GM19351 (cell line): ENCODE data around the gene PLOD3.
"Not testable (repeated sequence)": the region's sequence is repeated elsewhere in the genome, so short reads cannot be mapped to it uniquely, and the experiment has no call there.

Experiments used
- ATAC-seq: cut with Tn5 transposase; IDR thresholded peaks from one replicate; pipeline ENCODE4 v1.9.1; 2021; ENCODE audit warnings: mild to moderate bottlenecking, moderate library complexity; ENCODE audit not compliant: unreplicated experiment

The PLOD3 gene

DNA sequence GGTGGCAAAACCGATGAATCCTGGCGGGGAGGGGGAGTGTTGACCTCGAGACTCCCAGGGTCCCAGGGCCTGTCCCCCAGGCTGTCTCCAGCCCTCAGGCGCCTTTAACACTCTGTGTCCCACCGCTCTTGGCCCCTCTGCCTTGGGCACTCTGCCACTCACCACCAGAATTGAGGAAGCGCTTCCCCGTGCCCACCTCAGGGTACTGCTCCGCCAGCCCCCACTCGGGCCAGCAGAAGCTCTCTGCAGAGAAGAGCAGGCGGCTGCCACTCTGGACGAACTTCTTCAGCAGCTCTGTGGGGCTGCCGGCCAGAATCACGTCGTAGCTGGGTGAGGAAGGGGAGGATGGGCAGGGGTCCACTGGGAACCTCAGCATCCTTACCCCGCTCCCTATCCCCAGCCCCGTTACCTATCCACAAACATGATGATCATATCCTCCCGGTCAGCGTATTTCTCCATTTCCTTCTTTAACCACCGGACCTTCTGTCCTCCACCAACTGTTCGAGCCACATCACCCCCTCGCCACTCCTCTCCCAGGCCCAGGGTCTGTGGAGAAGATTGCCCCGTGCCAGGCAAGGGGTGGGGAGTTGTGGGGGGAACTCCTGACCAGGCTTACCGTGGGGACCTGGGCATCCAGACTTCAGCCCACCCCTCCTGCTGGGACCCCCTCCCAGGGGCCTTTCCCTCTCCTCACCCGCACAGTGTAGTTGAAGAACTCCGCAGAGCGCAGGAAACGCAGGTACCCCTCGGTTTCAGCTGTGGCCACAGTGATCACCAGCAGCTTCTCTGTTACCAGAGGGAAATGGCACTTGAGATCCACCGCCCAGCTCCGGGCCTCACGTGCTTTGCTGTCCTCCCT lies 1.2 kb downstream of the PLOD3 start:
- ATAC-seq, result no peak

DNA sequence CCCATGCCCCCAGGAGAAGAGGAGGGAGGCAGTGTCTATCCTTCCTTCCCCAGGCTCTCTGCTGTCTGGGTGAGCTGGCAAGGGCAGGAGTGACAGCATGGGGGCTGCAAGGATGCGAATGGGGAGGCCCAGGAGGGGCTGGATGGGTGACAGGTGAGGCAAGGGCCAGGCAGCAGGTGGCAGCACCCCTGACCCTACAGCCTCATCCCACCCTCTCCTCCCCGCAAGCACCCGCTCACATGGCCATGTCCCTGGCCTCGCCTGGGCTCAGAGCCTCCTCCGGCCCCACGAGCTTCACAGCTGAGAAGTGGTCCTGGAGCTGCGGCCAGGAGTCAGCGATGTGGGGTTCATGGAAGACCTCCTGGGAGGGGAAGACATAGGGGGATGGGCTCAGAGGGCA lies 5.4 kb downstream of the PLOD3 start:
- no peak for ATAC-seq

DNA sequence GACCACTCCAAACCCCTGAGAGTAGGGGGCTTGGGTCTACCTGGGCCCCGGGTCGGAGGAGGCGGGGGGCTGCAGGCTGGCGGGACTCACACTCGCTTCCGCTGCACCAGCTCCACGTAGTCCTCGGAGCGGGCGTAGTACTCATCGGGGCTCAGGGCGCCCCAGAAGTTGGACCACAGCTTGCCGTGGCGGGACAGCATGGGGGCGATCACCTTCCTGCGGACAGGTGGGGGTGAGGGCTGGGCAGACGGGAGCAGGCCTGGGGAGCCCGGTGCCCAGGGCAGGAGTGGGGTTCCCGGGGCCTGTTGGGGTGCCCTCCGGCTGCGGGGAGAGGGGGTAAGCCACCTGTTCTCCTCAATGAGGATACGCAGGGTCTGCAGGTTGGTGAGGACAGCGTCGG lies 5.9 kb downstream of the PLOD3 start:
- no peak for ATAC-seq

DNA sequence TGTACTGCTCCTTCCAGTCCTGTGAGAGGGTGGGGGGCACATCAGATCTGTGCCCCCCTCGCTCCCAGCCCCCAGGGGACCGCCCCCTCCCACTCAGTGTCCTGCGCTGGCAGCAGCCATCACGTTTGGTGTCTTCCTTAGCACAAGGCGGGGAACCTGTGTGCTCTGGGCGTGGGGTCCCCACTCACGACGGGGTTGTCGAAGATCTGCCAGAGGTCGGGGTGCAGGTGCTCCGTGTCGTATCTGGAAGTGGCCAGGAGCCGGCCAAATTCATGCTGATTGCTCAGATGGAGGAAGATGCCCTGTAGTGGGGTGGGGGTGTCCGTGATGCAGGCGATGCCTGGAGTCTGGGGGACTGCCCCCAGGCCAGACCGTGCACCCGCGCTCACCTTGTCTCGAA lies 7.2 kb downstream of the PLOD3 start:
- ATAC-seq, result no peak

DNA sequence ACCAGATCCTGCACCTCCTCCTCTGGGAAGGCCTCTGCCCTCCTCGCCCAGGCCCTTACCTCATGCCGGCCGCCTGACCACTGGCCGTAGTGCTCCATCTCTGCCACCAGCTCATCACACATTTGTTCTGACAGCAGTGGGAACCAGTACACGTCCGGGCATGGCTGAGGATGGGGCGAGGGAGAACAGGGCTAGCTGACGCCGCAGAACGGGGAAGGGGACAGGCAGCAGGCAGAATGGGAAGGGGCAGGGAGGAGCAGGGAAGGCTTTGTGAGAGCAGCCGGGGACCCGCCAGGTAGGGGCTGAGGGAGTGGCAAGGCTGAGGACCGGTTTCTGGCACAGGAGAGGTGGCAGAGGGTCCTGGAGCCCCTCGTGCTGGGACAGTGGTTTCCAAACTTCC lies 8.6 kb downstream of the PLOD3 start:
- ATAC-seq, result no peak

DNA sequence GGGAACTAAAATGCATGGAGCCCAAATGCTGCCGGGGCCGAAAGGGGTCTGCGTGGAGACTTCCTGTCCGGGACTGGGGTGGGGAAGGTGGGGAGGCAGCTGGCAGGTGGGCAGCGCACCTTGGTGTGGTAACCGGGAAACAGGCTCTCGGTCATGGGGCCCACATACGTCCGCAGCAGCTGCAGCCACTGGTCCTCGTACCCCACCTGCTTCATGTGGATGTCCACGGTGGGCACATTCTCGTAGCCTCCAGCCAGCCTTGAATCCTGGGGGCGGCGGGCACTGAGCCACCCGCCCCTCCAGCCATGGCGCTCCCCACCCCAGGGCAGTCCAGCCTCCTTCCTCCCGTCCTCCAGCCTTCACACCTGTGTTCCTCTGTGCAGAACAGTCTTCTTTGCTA lies 9.9 kb downstream of the PLOD3 start:
- ATAC-seq, result no peak

DNA sequence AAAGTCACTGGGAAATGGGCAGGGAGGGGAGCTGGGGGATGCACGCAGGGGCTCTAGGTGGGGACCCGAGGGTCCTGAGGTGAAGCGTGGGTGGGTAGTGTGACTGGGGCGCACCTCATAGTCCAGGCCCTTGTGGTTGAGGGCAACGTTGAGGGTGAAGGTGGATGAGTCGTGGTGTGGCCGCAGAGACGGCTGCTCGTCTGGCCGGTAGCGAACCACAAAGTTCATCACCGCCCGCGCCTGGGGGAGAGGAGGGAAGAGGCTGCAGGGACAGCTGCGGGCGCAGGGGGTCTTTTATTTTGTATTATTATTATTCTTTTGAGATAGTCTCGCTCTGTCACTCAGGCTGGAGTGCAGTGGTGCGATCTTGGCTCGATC lies 10.7 kb downstream of the PLOD3 start:
- ATAC-seq, result no peak

DNA sequence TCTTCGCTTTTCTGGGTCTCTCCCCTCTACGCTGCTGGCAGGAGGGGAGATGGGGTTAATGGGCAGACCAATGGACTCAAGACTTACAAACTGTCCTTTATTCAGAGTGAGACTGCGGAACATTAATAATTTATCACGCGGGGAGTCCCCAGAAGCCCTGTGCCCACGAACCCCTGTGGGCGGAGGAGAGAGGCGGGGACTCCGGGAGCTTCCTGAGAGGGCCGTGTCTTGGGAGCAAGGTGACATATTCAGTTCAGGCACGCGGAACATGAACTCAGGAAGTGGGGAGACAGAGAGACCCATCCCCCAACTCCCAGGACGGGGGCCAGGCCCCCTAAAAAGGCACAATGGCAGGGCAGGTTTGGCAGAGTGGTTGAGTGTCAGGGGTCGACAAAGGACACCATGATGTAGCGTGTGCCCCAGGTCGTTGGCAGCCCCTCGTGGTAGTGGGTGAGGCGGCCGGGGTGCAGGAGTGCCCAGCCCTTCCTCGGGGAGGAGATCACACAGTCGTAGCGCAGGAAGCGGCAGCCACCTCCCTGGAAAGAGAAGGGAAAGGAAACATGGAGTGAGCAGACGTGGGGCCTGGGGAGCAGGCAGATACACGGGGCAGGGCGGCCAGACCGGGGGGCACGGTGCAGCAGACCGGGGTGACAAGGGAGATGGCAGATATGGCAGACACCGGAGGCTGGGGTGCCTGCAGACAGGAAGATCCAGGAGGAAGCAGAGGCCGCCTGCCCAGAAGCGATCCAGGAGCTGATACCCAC lies 11.3 kb downstream of the PLOD3 start:
- ATAC-seq, result no peak

DNA sequence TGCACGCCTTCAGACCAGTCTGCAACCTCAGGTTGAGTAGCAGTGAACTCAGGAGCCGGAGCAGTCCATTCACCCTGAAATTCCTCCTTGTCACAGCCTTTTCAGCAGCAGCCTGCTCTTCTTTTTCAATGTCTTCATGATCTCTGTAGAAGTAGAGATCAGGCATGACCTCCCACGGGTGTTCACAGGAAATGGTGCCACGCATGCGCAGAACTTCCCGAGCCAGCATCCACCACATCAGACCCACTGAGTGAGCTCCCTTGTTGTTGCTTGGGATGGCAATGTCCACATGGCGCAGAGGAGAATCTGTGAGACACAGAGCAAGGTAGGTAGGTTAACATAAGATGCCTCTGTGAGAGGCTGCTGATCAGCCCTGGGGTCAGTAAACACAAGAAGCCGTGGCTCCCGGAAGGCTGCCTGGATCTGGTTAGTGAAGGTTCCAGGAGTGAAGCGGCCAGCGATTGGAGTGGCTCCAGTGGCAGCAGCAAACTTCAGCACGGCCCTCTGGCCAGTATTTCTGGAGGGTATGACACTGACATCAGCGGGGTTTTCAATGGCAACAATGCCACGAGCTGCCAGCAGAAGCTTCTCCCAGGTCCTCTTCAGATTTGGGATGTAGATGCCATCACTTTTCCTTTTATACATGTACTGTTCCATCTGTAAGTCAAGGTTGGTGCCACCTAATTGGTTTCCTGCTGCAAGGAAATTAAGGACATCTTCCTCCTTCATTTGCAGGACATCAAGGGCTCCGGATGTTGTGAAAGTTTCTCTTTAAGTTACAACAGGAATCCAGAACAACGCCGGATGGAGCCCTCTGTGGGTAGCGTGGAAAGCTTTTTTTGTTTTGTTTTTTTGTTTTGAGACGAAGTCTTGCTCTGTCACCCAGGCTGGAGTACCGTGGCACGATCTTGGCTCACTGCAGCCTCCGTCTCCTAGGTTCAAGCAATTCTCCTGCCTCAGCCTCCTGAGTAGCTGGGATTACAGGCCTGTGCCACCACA lies 13.3 kb downstream of the PLOD3 start:
- ATAC-seq, result not testable (repeated sequence)

DNA sequence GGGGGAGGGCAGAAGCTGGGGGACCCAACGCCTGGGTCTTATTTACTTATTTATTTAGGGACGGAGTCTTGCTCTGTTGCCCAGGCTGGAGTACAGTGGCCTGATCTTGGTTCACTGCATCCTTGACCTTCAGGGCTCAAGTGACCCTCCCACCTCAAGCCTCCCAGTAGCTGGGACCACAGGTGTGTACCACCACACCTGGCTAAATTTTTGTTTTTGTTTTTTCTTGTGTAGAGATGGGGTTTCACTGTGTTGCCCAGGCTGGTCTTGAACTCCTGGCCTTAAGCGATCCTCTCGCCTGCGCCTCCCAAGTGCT lies 14.8 kb downstream of the PLOD3 start:
- ATAC-seq, result no peak

DNA sequence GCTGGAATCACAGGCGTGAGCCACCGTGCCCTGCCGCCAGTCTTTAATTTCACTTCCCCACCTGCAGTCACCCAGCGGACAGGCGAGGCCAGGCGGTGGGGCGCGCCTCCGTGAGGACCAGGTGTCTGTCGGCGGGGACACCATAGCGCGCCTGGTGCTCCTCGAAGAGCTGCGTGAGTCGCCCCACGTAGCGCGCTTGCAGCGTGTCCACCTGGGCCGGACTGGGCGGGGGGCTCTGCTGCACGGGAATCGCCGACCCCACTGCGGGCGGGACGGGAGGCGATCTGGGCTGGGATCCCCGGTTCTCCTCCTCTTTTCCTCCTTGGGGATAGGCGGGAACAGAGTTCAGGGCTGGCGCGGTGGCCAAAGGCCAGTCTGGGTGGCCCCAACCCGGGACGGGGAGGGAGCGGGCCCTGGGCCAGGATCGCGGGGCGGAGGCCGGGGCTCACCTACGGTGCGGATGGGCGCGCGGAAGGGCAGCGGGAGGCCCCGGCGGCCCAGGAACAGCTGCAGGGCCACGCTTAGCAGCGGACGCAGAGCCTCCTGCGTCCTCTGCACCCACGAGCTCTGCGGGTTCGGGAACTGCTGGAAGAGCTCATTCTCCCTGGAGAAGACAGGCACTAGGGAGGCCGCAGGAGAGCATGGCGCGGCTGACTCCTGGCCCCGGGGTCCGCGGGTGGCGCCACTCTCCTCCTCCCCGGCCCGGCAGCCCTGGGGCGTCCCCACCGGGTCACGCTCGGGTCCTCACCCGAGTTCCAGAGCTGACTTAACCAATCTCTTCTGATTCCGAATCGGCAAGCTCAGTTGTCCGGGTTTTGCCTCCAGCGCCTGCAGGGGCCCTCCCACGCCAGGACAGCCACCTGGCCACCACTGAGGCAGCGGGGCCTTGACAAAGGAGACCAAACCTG lies 15.4 kb downstream of the PLOD3 start:
- no peak for ATAC-seq

DNA sequence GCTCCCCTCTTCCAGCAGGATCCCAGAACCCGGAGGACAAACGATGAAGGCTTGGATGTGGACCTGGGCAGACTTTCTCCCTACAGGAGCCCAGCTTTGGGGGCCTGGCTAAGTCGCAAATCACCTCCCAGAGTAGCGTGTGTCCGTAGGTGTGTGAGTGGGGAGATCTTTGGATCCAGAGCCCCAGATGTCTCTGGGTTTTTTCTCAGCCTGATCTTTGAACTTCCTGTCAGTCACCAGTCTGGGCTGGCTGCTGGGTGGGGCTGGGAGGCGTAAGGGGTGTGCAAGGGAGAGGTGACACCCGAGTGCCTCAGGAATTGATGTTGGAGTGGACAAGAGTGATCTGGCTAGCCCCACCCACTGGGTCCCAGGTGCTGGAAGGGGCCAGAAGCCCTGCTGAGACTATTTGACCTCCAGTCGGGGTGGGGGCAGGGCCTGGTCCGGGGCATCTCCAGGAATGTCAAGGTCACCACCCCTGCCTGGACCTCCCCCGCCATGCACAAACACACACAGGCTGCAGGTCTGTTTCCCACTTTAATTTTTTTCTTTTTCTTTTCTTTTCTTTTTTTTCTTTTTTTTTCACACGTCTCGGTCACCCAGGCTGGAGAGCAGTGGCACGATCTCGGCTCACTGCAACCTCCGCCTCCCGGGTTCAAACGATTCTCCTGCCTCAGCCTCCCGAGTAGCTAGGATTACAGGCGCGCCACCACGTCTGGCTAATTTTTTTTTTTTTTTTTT lies 16.4 kb downstream of the PLOD3 start, which contains the start of gene MOGAT3:
Gene MOGAT3 (minus strand): TSS at position 175 of the 738 bp plus-strand sequence. CDS start 182 bp downstream, outside the sequence.
- no peak for ATAC-seq

DNA sequence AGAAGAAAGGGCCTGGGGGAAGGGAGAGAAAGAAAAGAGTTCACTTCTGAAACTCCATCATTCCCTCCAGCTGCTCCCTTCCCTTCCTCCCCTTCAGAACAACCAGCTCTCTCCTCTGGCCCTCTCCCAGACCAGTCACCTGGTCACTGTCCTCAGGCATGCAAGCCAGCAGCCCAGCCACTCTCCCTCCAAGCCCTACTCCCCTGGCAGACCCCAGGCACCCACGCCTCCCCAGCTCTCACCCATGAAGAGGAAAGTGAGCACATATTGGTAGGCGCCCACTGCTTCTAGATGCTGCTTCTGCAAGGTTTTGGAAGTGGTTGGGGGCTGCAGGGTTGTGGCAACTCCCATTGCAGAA lies 16.9 kb downstream of the PLOD3 start:
- no peak for ATAC-seq

DNA sequence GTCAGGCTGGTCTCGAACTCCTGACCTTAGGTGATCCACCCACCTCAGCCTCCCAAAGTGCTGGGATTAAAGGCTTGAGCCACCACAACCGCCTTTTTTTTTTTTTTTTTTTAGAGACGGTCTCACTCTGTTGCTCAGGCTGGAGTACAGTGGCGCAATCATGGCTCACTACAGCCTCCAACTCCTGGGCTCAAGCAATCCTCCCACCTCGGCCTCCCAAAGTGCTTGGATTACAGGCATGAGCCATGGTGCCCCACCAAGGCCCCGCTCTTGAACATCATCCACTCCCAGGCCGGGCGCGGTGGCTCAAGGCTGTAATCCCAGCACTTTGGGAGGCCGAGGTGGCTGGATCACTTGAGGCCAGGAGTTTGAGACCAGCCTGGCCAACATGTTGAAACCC lies 17.9 kb downstream of the PLOD3 start:
- ATAC-seq, result not testable (repeated sequence)

DNA sequence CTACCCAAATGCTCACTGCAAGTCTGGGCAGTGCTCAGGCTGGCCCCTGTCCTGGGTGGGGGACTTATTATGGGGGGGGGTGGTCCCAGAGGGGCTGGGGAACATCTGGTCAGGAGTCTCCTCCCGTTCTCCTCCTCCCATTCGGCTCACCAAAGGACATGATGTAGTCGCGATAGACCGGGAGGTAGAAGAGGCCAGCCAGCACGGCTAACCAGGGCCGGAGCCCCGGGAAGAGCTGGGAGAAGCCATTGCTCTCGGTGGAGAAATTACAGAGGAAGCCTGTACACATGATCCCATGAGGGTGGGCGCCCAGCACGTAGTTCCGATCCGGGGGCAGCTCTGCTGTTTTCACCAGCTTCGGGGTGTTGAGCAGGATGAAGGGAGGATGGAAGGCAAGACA lies 18.9 kb downstream of the PLOD3 start:
- no peak for ATAC-seq

DNA sequence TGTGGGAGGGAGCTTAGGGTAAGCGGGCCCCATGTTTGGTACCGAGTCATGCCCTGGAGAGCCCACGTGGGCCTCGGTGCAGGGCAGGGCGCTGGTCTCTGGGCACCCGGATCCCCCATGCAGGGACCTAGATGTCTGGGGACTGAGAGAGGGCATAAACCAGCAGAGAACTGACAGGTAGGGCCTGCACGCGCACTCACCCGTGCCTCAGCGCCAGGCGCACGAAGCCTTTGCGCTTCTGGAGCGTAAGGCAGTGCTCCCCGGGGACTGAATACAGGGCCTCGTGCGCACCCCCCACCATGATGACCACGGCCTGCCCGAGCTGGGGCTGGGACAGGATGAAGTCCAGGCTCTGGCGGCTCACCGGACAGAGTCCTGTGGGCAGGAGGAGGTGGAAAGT lies 19.4 kb downstream of the PLOD3 start:
- ATAC-seq, result no peak

DNA sequence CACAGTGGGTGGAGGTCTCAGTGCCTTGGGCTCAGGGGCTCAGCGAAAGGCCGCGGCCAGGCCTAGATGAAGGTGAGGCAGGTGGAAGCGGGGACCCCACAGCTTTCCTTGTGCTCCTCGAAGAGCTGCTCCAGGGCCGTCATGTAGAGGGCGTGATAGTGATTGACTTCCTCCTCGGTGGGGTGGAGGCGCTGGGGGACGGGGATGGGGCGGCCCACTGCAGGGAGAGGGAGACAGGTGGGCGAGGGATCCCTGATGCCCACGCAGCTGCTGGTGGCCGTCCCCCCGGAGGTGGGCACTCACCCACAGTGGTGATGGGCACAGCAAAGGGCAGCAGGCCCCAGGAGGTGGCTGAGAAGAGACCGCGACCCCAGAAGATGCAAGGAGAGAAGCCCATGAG lies 21.5 kb downstream of the PLOD3 start:
- ATAC-seq, result no peak

DNA sequence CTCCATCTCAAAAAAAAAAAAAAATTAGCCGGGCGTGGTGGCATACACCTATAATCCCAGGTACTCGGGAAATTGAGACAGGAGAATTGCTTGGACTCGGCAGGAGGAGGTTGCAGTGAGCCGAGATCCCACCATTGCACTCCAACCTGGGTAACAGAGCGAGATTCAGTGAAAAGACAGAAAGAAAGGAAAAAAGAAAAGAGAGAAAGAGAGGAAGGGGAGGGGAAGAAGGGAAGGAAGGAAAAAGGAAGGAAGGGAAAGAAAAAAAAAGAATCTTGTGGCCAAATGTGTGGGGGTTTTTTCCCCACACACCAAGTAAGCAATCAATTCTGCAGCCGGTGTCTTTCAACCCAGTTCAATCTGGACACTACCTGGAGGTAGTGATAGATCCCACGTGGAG lies 28.3 kb downstream of the PLOD3 start:
- ATAC-seq, result no peak

DNA sequence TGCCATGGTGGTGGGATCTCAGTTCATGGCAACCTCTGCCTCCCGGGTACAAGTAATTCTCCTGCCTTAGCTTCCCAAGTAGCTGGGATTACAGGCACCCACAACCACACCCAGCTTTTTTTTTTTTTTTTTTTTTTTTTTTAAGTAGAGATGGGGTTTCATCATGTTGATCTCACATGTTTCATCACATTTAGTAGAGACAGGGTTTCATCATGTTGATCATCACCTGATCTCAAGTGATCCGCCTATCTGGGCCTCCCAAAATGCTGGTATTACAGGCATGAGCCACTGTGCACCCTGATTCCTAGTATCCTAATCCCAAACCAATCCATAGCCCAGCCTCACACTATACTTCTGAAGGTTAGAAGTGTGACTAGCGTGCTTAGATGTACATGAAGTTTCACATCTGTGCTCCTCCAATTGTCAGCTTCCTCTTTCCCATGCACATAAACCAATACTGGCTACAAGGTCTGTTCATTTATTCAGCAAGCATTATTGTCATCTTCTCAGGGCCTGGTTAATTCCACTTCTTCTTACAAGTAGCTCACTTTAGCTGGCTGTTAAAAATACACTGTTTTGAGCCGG lies 30.4 kb downstream of the PLOD3 start:
- no peak for ATAC-seq
